Measurements from ENCODE around the gene AP3M1.
"Not testable (repeated sequence)": the region's sequence is repeated elsewhere in the genome, so short reads cannot be mapped to it uniquely, and the experiment has no call there.

The AP3M1 gene, protein sequence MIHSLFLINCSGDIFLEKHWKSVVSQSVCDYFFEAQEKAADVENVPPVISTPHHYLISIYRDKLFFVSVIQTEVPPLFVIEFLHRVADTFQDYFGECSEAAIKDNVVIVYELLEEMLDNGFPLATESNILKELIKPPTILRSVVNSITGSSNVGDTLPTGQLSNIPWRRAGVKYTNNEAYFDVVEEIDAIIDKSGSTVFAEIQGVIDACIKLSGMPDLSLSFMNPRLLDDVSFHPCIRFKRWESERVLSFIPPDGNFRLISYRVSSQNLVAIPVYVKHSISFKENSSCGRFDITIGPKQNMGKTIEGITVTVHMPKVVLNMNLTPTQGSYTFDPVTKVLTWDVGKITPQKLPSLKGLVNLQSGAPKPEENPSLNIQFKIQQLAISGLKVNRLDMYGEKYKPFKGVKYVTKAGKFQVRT

DNA sequence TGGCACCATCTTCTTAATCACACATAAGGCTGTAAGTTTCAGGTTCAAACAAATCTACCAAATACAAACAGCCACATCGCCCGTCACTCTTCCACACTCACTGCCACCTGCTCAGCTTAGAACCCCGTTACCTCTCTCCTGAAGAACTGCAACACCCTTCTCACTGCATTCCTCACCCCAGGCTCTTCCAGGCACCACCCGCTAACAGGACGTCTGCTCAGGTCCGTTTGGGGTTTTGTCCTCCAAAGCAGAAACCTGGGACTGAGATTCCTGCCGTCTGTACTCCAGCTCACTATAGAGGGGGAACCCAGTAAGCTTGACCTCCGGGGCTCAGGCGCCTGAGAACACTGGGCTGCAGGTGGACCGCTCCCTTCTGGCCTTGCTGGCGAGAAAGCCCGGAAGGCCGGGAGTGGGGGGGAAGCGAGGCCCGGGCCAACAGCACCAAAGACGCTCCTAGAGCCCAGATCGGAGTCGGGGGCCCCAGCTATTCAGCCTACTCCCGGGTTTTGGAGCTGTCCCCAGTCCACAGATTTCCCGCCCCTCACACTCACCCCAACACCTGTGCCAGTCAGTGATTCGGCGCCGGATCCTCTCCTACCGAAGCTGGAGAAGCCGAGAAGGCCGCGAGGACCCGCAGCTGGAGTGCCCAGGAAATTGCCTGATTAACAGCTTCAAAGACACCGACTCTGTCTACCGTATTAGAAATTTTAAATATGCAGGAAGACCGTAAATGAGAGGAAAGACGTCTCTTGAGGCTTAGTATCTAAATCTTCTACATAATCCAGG is at the start of gene AP3M1:
TSS of gene AP3M1 (minus strand) at position 625 of the 786 bp plus-strand sequence. CDS start 12,449 bp downstream, outside the sequence.
- DNase-seq (ENCODE audit: low spot score in 2 of 2) (peak in 1 of 2 donors; percentile 76), ATAC-seq (ENCODE audit: low read depth) (peak; percentile 54)
- Mint-ChIP-seq H3K27ac (no peak within 1 kb of the TSS), H3K4me3 (no peak within 1 kb of the TSS), H3K4me1 (peaks cover 42% of the 10 kb centered on the region), H3K27me3 (no peaks in the 10 kb centered on the region), H3K36me3 (peaks cover 7% of the 10 kb centered on the region), H3K9me3 (no peaks in the 10 kb centered on the region)

DNA sequence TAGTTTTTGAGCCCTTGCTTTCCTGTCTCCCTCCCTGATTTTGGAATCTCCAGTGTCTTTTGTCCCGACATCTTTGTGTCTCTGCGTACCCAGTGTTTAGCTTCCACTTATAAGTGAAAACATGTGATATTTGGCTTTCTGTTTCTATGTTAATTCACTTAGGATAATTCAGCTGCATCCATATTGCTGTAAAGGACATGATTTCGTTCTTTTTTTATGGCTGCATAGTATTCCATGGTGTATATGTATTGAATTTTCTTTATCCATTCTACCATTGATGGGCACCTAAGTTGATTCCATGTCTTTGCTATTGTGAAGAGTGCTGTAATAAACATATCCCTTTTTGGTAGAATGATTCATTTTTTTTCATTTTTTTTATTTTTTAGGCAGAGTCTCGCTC is 48.7 kb upstream of the AP3M1 start:
- Mint-ChIP-seq H3K9me3 (peaks cover 2% of the 10 kb centered on the region), H3K27me3 (no peaks in the 10 kb centered on the region), H3K4me3 (no peak overlapping the region), H3K4me1 (peaks cover 12% of the 10 kb centered on the region), H3K27ac (no peak overlapping the region), H3K36me3 (peaks cover 7% of the 10 kb centered on the region)
- no peak for ATAC-seq (ENCODE audit: low read depth)
- no peak for DNase-seq (ENCODE audit: low spot score in 2 of 2)

DNA sequence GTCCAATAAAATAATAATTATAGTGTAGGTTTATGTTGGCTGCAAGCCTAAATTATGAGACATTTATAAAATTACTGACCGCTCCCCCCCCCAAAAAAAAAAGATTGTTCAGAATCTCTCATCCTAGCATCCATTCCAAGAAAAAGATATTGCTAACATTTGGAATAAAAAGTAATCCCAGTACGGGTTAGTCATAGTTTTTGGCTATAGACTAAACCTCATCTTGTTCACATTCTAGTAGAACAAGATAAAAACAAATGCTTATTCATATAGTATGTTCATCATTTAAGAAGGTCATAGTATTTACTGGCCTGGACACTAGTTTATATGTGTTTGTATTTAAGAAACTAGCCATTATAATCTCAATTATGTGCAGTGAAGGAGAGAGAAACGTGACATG is 44.4 kb upstream of the AP3M1 start:
- Mint-ChIP-seq H3K4me1 (peaks cover 26% of the 10 kb centered on the region), H3K4me3 (no peak overlapping the region), H3K9me3 (peaks cover 2% of the 10 kb centered on the region), H3K27ac (no peak overlapping the region), H3K27me3 (no peaks in the 10 kb centered on the region), H3K36me3 (peaks cover 2% of the 10 kb centered on the region)
- DNase-seq (ENCODE audit: low spot score in 2 of 2) (no peak), ATAC-seq (ENCODE audit: low read depth) (no peak)

DNA sequence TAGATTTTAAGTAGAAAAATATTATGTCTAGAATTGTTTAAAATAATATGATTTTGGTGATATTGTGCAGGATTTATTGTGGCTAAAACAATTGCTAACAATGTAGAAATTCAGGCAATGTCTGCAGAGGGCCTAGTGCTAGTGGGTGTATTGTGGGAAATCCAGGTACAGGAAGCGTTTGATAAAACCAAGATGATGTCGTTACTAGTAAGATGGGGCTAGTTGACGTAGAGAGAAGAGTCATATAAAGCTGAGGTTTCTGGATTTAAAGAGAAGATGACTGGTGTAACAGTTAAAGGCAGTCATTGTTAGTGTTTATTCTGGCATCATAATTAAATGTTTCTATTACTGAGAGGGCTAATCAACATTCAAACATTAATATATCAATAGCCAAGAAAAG is 43.9 kb upstream of the AP3M1 start:
- H3K27me3 Mint-ChIP-seq, result no peaks in the 10 kb centered on the region
- peaks cover 2% of the 10 kb centered on the region for H3K36me3 Mint-ChIP-seq
- DNase-seq (ENCODE audit: low spot score in 2 of 2), result no peak
- ATAC-seq (ENCODE audit: low read depth), result no peak
- H3K9me3 Mint-ChIP-seq, result peaks cover 2% of the 10 kb centered on the region
- H3K4me3 Mint-ChIP-seq, result no peak overlapping the region
- no peak overlapping the region for H3K27ac Mint-ChIP-seq
- peaks cover 30% of the 10 kb centered on the region for H3K4me1 Mint-ChIP-seq

DNA sequence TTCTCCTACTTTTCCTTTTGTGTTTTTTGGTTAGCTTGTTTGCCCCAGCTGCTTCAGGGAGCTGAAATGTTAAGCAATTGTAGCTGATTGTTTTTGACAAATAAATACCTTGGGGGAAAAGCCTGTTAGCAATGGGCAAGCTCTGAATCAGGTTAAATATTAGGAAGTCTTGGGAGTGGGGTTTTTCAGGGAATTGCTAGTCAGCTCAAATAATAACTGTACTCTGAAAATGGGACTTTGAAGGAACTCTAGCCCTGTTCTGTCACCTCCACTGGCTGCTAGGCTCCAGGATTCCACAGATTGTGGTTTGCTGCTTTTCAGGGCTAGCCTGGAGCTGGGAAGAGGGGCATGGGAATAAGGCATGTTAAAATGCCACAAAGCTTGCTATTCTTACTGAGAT is 39.9 kb upstream of the AP3M1 start:
- ATAC-seq (ENCODE audit: low read depth) (peak; percentile 11), DNase-seq (ENCODE audit: low spot score in 2 of 2) (no peak)
- peak overlapping the region; percentile 78 for H3K27ac Mint-ChIP-seq
- H3K27me3 Mint-ChIP-seq, result no peaks in the 10 kb centered on the region
- H3K9me3 Mint-ChIP-seq, result peaks cover 1% of the 10 kb centered on the region
- H3K36me3 Mint-ChIP-seq, result peaks cover 5% of the 10 kb centered on the region
- peak overlapping the region; percentile 52 for H3K4me3 Mint-ChIP-seq
- H3K4me1 Mint-ChIP-seq, result peaks cover 35% of the 10 kb centered on the region

DNA sequence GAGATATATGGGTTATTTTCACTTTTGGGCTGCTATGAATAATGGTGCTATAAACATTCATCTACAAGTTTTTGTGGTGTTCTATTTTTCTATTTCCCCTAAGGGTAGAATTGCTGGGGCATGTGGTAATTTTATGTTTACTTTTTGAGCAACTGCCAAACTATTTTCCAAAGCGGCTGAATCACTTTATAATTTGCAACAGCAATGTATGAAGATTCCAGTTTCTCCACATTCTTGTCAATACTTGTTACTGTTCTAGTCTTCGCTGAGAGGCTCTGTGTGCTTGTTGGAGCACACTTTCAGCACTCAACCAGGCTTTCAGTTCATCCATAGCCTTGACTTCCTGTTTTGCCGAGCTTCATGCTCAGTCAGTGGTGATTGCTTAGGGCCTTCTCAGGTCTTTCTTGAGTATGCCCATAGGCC is 39.4 kb upstream of the AP3M1 start:
- H3K9me3 Mint-ChIP-seq, result peaks cover 1% of the 10 kb centered on the region

DNA sequence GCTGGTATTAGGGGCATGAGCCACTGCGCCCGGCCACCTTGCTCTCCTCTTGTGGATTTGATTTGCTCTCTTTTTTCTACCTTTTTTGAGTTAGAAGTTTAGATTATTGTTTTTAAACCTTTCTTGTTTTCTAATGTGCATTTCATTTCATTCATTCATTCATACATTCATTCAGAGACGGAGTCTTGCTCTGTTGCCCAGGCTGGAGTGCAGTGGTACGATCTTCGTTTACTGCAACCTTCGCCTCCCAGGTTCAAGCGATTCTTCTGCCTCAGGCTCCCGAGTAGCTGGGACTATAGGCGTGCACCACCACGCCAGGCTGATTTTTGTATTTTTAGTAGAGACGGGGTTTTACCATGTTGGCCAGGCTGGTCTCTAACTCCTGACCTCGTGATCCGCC is 38.0 kb upstream of the AP3M1 start:
- H3K27ac Mint-ChIP-seq; H3K27me3 Mint-ChIP-seq; DNase-seq (ENCODE audit: low spot score in 2 of 2); H3K9me3 Mint-ChIP-seq; ATAC-seq (ENCODE audit: low read depth); H3K36me3 Mint-ChIP-seq: not testable (repeated sequence)
- peak overlapping the region; percentile 14 for H3K4me3 Mint-ChIP-seq
- H3K4me1 Mint-ChIP-seq, result peaks cover 25% of the 10 kb centered on the region

More for the DNA sequence above, 39.4 kb upstream of the AP3M1 start:
- peaks cover 35% of the 10 kb centered on the region for H3K4me1 Mint-ChIP-seq
- H3K27me3 Mint-ChIP-seq, result no peaks in the 10 kb centered on the region
- H3K4me3 Mint-ChIP-seq, result peak overlapping the region; percentile 52
- peak overlapping the region; percentile 78 for H3K27ac Mint-ChIP-seq
- ATAC-seq (ENCODE audit: low read depth) (peak; percentile 98), DNase-seq (ENCODE audit: low spot score in 2 of 2) (peak in 1 of 2 donors; percentile 26)
- peaks cover 7% of the 10 kb centered on the region for H3K36me3 Mint-ChIP-seq

DNA sequence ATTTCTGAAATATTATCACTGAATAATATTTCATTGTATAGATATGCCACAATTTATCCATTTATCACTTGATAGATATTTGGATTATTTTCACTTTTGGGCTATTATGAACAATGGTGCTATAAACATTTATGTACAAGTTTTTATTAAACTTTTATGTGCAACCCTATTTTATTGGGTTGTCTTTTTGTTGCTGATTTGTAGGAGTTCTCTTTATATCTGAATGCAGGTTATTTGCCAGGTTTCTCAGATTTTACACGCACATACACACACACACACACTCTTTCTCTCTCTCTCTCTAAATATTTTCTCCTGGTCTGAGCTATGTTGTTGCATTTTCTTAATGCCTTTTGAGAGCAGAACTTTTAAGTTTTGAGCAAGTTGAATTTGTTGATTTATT is 36.6 kb upstream of the AP3M1 start:
- Mint-ChIP-seq H3K4me3 (no peak overlapping the region), H3K27me3 (no peaks in the 10 kb centered on the region), H3K36me3 (peaks cover 6% of the 10 kb centered on the region), H3K4me1 (peaks cover 22% of the 10 kb centered on the region), H3K9me3 (peaks cover 1% of the 10 kb centered on the region), H3K27ac (peak overlapping the region; percentile 22)
- ATAC-seq (ENCODE audit: low read depth) (no peak), DNase-seq (ENCODE audit: low spot score in 2 of 2) (no peak)

DNA sequence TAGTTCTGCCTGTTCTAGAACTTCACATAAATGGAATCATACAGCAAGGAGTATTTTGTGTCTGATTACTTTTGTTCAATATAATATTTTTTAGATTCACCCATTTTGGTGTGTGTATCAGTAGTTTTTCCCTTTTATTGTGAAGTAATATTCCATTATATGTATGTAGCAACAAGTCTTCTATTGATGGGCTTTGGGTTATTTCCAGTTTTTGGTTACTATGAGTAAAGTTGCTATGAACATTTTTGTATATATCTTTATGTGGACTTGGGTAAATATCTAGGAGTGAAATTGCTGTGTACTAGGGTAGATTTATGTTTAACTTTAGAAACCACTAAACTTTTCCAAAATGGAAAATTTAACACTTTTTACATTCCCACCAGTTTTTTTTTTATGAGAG is 36.0 kb upstream of the AP3M1 start:
- H3K9me3 Mint-ChIP-seq, result peaks cover 1% of the 10 kb centered on the region
- H3K4me3 Mint-ChIP-seq, result no peak overlapping the region
- no peaks in the 10 kb centered on the region for H3K27me3 Mint-ChIP-seq
- peaks cover 24% of the 10 kb centered on the region for H3K4me1 Mint-ChIP-seq
- H3K36me3 Mint-ChIP-seq, result peaks cover 6% of the 10 kb centered on the region
- ATAC-seq (ENCODE audit: low read depth) (no peak), DNase-seq (ENCODE audit: low spot score in 2 of 2) (no peak)
- peak overlapping the region; percentile 22 for H3K27ac Mint-ChIP-seq

DNA sequence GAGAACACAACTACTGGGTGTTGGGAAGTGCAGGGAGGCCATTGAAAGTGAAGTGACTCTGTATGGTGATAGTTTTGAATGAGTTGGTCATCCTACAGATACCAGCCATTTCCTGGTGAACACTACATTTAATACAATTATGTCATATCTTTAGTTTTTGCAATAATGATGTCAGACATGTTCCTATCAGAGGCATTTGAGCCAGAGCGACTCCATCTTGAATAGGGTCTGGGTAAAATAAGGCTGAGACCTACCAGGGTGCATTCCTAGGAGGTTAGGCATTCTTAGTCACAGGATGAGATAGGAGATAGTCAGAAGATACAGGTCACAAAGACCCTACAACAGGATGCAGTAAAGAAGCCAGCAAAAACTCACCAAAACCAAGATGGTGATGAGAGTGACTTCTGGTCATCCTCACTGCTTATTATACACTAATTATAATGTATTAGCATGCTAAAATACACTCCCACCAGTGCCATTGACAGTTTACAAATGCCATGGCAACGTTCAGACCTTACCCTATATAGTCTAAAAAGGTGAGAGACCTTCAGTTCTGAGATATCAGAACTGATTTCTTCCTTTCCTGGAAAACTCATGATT is 28.6 kb upstream of the AP3M1 start:
- Mint-ChIP-seq H3K27ac (peak overlapping the region; percentile 96), H3K4me3 (peak overlapping the region; percentile 9), H3K27me3 (no peaks in the 10 kb centered on the region), H3K4me1 (peaks cover 31% of the 10 kb centered on the region), H3K36me3 (no peaks in the 10 kb centered on the region), H3K9me3 (no peaks in the 10 kb centered on the region)
- ATAC-seq (ENCODE audit: low read depth) (no peak), DNase-seq (ENCODE audit: low spot score in 2 of 2) (no peak)

DNA sequence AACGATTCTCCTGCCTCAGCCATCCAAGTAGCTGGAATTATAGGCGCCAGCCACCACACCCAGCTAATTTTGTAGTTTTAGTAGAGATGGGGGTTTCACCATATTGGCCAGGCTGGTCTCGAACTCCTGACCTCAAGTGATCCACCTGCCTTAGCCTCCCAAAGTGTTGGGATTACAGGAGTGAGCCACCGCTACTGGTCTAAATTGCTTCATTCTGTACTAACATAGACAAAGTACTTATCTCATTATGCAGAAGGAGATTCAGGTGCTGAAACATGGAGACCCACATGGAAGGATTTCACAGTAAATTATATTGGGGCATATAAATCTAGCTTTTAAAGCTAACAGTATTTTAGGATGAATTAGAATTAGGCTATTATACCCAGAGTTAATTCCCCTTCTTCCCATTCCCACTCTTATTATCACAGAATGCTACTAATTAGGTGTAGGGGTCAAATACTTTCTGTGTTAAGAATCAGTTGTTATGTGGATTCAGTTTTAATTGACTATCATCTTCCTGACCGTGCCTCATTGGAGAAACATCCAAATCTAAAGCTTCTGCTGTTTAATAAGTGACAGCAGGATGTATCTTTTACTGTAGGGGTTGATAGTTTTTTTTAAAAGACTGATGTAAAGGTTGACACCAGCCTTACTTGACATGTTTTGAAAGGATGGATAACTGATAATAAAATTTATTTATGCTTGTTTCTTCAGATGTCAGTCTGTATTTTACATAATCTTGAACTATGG is 27.6 kb upstream of the AP3M1 start:
- Mint-ChIP-seq H3K4me1 (peaks cover 31% of the 10 kb centered on the region), H3K27ac (peak overlapping the region; percentile 96), H3K36me3 (no peaks in the 10 kb centered on the region), H3K9me3 (no peaks in the 10 kb centered on the region), H3K27me3 (no peaks in the 10 kb centered on the region), H3K4me3 (peak overlapping the region; percentile 37)
- ATAC-seq (ENCODE audit: low read depth) (no peak), DNase-seq (ENCODE audit: low spot score in 2 of 2) (no peak)

DNA sequence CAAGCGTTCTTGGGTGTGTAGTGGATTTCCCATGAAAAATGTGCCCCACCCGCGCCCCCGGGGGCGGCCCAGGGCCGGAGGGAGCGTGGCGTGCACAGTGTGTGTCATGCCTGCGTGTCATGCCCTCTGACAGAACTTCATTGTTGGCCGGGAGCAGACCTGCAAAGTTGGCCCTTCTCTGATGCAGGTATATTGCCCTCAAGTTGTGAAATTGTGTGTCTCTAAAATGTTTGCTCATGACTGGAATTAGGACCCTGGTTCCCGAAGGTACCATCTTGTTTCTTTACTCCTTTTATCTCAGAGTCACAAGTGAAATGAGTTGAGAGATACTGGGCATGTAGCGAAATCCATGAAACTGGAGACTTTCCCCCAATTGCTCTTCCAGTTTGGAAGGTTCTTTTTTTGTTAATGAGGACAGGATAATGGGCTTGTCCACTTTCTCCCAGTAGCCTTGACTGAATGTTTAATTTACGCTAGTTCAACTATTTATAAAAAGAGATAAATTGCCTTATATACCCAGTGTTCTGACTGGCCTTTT is 26.6 kb upstream of the AP3M1 start:
- H3K27me3 Mint-ChIP-seq, result no peaks in the 10 kb centered on the region
- no peak for ATAC-seq (ENCODE audit: low read depth)

DNA sequence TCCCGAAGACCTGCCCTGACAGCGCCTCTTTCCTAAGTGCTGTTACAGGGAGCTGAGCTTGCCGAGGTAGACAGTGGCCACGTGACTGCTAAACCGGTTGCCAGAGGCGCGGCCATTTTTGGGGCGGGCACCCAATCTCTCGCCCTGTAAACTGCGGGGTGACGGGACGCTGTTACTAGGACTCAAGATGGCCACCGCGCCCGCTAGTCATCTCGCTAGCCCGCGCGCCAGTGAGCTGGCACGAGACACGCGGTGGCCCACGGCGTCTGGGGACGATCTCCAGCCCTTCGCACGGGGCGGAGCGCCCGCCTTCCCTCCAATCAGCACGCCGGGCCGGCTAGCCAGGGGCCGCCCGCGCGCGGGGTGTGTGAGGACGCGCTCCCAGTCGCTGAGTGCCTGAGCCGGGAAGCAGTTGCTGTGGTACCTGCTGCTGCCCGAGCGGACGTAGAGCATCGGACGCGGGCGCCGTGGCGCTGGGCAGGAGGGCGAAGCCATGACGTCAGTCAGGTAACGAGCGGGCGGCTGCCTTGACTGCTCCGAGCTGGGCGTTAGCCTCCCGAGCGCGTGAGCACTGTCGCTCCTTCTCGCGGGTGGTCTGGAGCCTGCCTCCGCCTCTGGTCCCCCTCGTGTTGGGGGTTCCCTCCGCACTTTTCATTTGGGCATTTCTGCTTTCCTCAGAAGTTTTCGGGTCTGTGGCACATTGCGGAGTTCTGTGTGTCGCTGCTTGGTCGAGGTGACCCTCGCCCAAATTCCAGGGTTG is 25.9 kb upstream of the AP3M1 start:
- DNase-seq (ENCODE audit: low spot score in 2 of 2) (peak; percentile 90 to 93), ATAC-seq (ENCODE audit: low read depth) (peak; percentile 89)
- no peaks in the 10 kb centered on the region for H3K9me3 Mint-ChIP-seq
- H3K36me3 Mint-ChIP-seq, result no peaks in the 10 kb centered on the region
- peaks cover 29% of the 10 kb centered on the region for H3K4me1 Mint-ChIP-seq
- H3K27ac Mint-ChIP-seq, result peak overlapping the region; percentile 96
- peak overlapping the region; percentile 95 for H3K4me3 Mint-ChIP-seq
- H3K27me3 Mint-ChIP-seq, result no peaks in the 10 kb centered on the region

More for the DNA sequence above, 26.6 kb upstream of the AP3M1 start:
- peak overlapping the region; percentile 95 for H3K4me3 Mint-ChIP-seq
- no peaks in the 10 kb centered on the region for H3K36me3 Mint-ChIP-seq
- no peak for DNase-seq (ENCODE audit: low spot score in 2 of 2)
- peak overlapping the region; percentile 96 for H3K27ac Mint-ChIP-seq
- peaks cover 31% of the 10 kb centered on the region for H3K4me1 Mint-ChIP-seq
- H3K9me3 Mint-ChIP-seq, result no peaks in the 10 kb centered on the region
